Measurements from ENCODE around the gene ARHGDIA. TPM values are rescaled to one million over a fixed set of nuclear protein-coding genes. Genes with fewer than 3 reads are reported as not detected.

The ARHGDIA gene
- total RNA-seq, 1 experiment from 2014 or later, result 304 TPM

DNA sequence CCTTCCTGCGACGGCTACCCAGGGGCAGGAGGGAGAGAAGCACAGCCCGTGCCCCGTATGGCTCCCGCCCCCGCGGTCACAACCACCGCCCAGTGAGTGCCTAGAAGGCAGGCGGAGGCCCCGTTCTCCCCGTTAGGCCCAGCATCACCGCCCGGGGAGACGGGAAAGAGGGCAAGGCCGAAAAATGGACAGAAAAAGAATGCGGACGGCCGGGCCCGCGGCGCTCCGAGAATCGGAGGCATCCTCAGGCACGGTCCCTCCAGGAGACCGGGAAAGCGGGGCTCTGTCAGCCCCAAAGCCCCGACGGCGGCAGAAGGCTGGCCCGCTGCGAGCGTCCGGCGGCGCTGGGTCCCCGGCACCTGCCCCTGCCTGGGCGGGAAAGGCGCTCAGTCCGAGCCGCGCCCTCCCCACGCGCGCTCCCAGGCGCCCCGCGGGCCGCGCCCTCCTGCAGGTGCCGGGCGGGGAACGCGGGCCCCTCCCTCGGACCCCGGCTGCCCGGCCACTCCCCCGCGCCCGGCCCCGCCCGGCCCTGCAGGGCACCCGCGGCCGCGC, 38.5 kb downstream of the ARHGDIA start:
- peaks cover 12% of the 10 kb centered on the region; the same call in 1 of the 2 replicates for H3K36me3 ChIP-seq
- H3K27me3 ChIP-seq (replicated peaks), result no peaks in the 10 kb centered on the region
- DNase-seq (ENCODE audit: low read depth in 1 of 2, low spot score in 2 of 2), result peak in 1 of 2 experiments; percentile 58
- H3K4me3 ChIP-seq, result peak overlapping the region; percentile 87
- peaks cover 29% of the 10 kb centered on the region for H3K4me1 ChIP-seq (replicated peaks)
- no peaks in the 10 kb centered on the region for H3K9me3 ChIP-seq (replicated peaks)
- H3K27ac ChIP-seq, result no peak overlapping the region

DNA sequence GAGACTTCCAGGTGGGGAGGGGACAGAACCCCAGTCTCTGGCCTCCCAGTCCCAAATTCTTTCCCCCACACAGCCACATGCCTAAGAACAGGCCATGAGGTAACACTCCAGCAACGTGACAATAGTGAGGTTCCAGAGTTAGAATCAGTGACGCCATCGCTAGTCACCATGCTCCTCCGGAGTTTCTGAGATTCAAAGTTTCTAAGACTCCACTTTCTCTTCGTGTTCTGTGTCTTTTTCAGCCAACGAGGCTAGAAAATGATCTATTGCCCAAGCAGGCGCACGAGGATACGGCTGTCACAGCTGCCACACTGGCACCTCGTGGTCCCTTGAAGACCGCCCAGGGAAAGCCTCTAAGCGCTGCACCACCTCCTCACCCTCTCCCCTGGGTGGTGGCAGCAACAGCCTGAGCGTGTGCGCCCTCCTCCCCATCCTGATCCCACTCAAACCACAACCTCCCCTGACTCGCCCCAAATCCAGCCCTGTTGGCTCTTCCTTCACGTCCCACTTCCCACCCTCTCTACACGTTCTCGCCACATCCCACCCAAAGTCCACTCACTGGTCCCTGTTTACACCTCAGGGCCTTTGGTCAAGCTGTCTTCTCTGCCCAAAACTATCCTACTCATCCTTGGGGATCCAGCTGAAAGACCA, 39.1 kb downstream of the ARHGDIA start:
- peak in 1 of 2 experiments; percentile 39 for DNase-seq (ENCODE audit: low read depth in 1 of 2, low spot score in 2 of 2)

GRCh38 chr17:81831563-81831956, 39.6 kb downstream of the ARHGDIA start:
- Histone ChIP-seq H3K9me3 (replicated peaks) (no peaks in the 10 kb centered on the region), H3K4me1 (replicated peaks) (peaks cover 29% of the 10 kb centered on the region), H3K27me3 (replicated peaks) (no peaks in the 10 kb centered on the region), H3K27ac (no peak overlapping the region), H3K36me3 (peaks cover 12% of the 10 kb centered on the region; the same call in 1 of the 2 replicates), H3K4me3 (peak overlapping the region; percentile 87)
- no peak for DNase-seq (ENCODE audit: low read depth in 1 of 2, low spot score in 2 of 2)

More for the DNA sequence above, 39.1 kb downstream of the ARHGDIA start:
- Histone ChIP-seq H3K9me3 (replicated peaks) (no peaks in the 10 kb centered on the region), H3K4me1 (replicated peaks) (peaks cover 29% of the 10 kb centered on the region), H3K4me3 (peak overlapping the region; percentile 87), H3K27ac (no peak overlapping the region), H3K36me3 (peaks cover 12% of the 10 kb centered on the region; the same call in 1 of the 2 replicates), H3K27me3 (replicated peaks) (no peaks in the 10 kb centered on the region)

DNA sequence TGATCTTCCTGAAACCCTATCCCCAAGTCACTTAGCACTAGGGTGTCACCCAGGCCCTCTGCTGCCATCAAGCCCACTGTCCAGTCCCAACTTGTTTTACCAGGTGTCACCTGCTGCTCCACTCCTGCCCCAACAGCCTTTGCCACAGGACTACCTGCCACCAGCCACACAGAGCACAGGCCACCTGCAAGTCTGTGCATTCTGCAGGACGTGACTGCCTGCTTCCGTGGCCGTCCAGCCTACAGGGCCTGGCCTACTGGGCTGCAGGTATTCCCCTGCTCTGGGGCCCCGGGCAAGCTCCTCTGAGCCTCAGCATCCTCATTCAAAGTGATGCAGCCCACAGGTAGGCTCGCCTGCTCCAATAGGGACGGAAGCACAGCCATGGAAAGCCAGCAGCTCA, 41.3 kb downstream of the ARHGDIA start:
- Histone ChIP-seq H3K4me1 (replicated peaks) (peaks cover 29% of the 10 kb centered on the region), H3K27me3 (replicated peaks) (no peaks in the 10 kb centered on the region), H3K9me3 (replicated peaks) (no peaks in the 10 kb centered on the region), H3K36me3 (peaks cover 12% of the 10 kb centered on the region; the same call in 1 of the 2 replicates), H3K4me3 (no peak overlapping the region), H3K27ac (no peak overlapping the region)
- DNase-seq (ENCODE audit: low read depth in 1 of 2, low spot score in 2 of 2), result no peak

DNA sequence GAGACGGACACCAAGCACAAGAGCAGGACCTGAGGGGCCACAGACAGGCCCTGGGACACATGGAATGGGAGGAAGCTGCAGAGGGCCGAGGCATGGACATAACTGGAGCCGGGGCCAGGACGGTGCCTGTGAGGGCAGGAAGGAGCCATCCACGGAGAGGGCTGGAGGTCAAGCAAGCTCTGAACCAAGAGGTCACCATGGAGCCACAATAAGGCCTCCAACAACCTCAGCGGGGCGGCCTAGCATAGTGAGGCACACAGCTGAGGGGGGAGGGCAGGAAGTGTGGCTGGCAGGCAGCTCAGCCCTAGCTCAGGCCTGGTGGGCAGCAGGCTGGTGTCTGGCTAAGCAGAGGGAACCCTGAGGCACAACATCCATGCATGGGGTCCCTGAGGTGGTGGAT, 42.5 kb downstream of the ARHGDIA start:
- Histone ChIP-seq H3K27me3 (replicated peaks) (no peaks in the 10 kb centered on the region), H3K4me3 (no peak overlapping the region), H3K36me3 (peaks cover 19% of the 10 kb centered on the region), H3K9me3 (replicated peaks) (no peaks in the 10 kb centered on the region), H3K4me1 (replicated peaks) (peaks cover 19% of the 10 kb centered on the region), H3K27ac (no peak overlapping the region)
- DNase-seq (ENCODE audit: low read depth in 1 of 2, low spot score in 2 of 2), result no peak

DNA sequence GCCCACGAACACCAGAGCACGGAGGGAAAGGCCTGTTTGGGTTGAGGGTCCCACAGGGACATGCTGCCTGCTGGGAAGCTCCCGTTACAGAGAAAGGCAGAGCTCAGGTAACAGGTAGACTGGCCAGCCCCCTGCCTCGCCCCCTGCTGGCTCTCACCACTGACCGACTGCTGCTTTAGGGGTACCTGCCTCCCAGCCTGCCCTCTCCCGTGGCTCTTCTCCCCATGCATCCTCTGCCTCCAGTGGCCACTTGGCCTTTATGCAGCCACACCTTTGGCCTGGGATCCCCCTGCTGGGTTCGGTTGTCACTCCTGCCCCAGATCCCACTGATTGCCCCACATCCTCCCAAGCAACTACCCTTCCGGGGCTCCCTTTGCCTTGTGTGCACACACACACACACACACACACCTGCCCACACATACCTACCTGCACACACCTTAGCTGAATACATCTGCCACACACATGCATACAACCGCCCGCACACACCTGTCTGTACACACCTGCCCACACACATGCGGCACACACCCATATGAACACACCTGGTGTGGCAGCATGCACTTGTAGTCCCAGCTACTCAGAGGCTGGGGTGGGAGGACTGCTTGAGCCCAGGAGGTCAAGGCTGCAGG, 45.2 kb downstream of the ARHGDIA start:
- peaks cover 14% of the 10 kb centered on the region for H3K4me1 ChIP-seq (replicated peaks)
- peaks cover 26% of the 10 kb centered on the region for H3K36me3 ChIP-seq
- no peak for DNase-seq (ENCODE audit: low read depth in 1 of 2, low spot score in 2 of 2)
- H3K4me3 ChIP-seq, result no peak overlapping the region
- H3K27me3 ChIP-seq (replicated peaks), result no peaks in the 10 kb centered on the region
- H3K9me3 ChIP-seq (replicated peaks), result no peaks in the 10 kb centered on the region
- no peak overlapping the region for H3K27ac ChIP-seq

- no peak for DNase-seq (ENCODE audit: low read depth in 1 of 2, low spot score in 2 of 2)
- Histone ChIP-seq H3K4me1 (replicated peaks) (peaks cover 14% of the 10 kb centered on the region), H3K27ac (no peak overlapping the region), H3K4me3 (no peak overlapping the region), H3K36me3 (peaks cover 23% of the 10 kb centered on the region), H3K27me3 (replicated peaks) (no peaks in the 10 kb centered on the region), H3K9me3 (replicated peaks) (no peaks in the 10 kb centered on the region)
Measured at GRCh38 chr17:81824595-81824994, 46.5 kb downstream of the ARHGDIA start.

- Histone ChIP-seq H3K27me3 (replicated peaks) (no peaks in the 10 kb centered on the region), H3K4me1 (replicated peaks) (peaks cover 14% of the 10 kb centered on the region), H3K27ac (no peak overlapping the region), H3K4me3 (no peak overlapping the region), H3K9me3 (replicated peaks) (no peaks in the 10 kb centered on the region; the same call in 1 of the 2 replicates), H3K36me3 (peaks cover 23% of the 10 kb centered on the region)
- no peak for DNase-seq (ENCODE audit: low read depth in 1 of 2, low spot score in 2 of 2)
Measured at GRCh38 chr17:81823820-81824550, 47.2 kb downstream of the ARHGDIA start.

- no peak overlapping the region for H3K27ac ChIP-seq
- H3K4me1 ChIP-seq (replicated peaks), result peaks cover 14% of the 10 kb centered on the region
- no peak for DNase-seq (ENCODE audit: low read depth in 1 of 2, low spot score in 2 of 2)
- no peaks in the 10 kb centered on the region; the same call in 1 of the 2 replicates for H3K9me3 ChIP-seq (replicated peaks)
- H3K27me3 ChIP-seq (replicated peaks), result no peaks in the 10 kb centered on the region
- H3K4me3 ChIP-seq, result no peak overlapping the region
- peaks cover 23% of the 10 kb centered on the region for H3K36me3 ChIP-seq
Measured at GRCh38 chr17:81822996-81823819, 47.9 kb downstream of the ARHGDIA start.

GRCh38 chr17:81822312-81822637, 48.9 kb downstream of the ARHGDIA start:
- H3K36me3 ChIP-seq, result peaks cover 23% of the 10 kb centered on the region
- H3K9me3 ChIP-seq (replicated peaks), result no peaks in the 10 kb centered on the region; the same call in 1 of the 2 replicates
- no peak for DNase-seq (ENCODE audit: low read depth in 1 of 2, low spot score in 2 of 2)
- peaks cover 16% of the 10 kb centered on the region for H3K4me1 ChIP-seq (replicated peaks)
- H3K27me3 ChIP-seq (replicated peaks), result no peaks in the 10 kb centered on the region
- peak overlapping the region; percentile 9 for H3K27ac ChIP-seq
- H3K4me3 ChIP-seq, result no peak overlapping the region

DNA sequence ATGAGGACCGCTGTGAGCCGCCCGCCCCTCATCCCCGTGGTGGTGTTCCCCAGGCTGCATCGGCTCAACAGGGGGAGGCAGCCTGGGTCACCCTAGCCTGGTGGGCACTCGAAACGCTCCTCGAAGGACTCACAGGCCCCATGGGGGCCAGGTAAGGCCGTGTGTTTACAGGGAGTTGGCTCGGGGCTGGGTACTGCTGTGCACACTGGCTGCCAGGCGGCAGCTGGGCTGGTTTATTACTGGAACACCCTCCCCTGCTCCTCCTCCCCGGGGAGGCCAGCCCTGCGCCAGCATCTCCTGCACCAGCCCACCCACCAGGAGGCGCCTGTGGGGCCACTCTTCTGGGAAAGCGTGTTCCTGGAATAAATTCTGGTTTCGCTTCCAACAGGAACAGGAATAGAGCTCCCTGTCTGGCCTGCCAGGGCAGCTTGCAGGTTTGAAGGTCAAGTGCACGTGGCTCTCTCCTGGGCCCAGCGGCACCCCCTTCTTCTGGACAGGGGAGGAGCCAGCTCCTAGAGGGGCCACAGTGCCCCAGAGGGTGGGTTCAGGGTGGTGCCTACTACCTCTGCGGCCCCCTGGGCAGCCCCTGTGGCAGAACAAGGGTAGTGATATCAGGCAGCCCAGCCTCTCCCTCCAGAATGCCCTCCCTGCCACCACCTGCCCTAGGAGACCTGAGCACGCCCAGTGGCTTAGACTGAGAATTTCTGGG, 49.4 kb downstream of the ARHGDIA start:
- H3K36me3 ChIP-seq, result peaks cover 23% of the 10 kb centered on the region
- DNase-seq (ENCODE audit: low read depth in 1 of 2, low spot score in 2 of 2), result peak; percentile 87 to 94
- H3K9me3 ChIP-seq (replicated peaks), result no peaks in the 10 kb centered on the region; the same call in 1 of the 2 replicates
- peaks cover 21% of the 10 kb centered on the region for H3K4me1 ChIP-seq (replicated peaks)
- H3K27me3 ChIP-seq (replicated peaks), result 0 out of 2 replicates have a peak, but pooled peaks cover 4% of the 10 kb centered on the region
- H3K27ac ChIP-seq, result peak overlapping the region; percentile 9
- no peak overlapping the region for H3K4me3 ChIP-seq

GRCh38 chr17:81821147-81821546, 50.0 kb downstream of the ARHGDIA start:
- no peak for DNase-seq (ENCODE audit: low read depth in 1 of 2, low spot score in 2 of 2)
- peaks cover 28% of the 10 kb centered on the region for H3K4me1 ChIP-seq (replicated peaks)
- H3K9me3 ChIP-seq (replicated peaks), result no peaks in the 10 kb centered on the region; the same call in 1 of the 2 replicates
- peaks cover 23% of the 10 kb centered on the region for H3K36me3 ChIP-seq
- peaks cover 9% of the 10 kb centered on the region; the same call in 1 of the 2 replicates for H3K27me3 ChIP-seq (replicated peaks)
- H3K4me3 ChIP-seq, result no peak overlapping the region
- H3K27ac ChIP-seq, result no peak overlapping the region

All from SJSA1 (cell line).